Measurements from ENCODE around the gene COL5A1. TPM values are rescaled to one million over a fixed set of nuclear protein-coding genes. Genes with fewer than 3 reads are reported as not detected.
"Not testable (repeated sequence)": the region's sequence is repeated elsewhere in the genome, so short reads cannot be mapped to it uniquely, and the experiment has no call there.

The COL5A1 gene
- total RNA-seq, 1 donor from 2014 or later = 87.7 TPM

DNA sequence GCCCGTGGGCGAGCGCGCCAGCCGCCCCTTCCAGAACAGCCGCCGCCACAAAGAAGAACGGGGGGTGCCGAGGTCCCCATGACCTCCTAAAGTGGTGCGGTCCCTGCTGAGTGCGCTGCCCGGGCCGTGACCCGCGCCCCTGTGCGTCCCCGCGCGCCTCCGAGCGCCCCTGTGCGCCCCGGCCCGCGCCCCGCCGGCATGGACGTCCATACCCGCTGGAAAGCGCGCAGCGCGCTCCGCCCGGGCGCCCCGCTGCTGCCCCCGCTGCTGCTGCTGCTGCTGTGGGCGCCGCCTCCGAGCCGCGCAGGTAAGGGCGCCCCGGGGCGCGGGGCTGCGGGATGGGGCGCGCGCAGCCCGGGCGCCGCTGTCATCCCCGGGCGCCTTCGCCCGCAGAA is 384 bp downstream of the COL5A1 start:
- DNase-seq (ENCODE audit: low read depth) = no peak
- H3K36me3 ChIP-seq (ENCODE audit: control insufficient read depth, insufficient read depth, low read length) = no peaks in the 10 kb centered on the region
- H3K27me3 ChIP-seq (ENCODE audit: control insufficient read depth, insufficient read depth, low read length) = peaks cover 22% of the 10 kb centered on the region
- TF ChIP-seq, protein P1, sequence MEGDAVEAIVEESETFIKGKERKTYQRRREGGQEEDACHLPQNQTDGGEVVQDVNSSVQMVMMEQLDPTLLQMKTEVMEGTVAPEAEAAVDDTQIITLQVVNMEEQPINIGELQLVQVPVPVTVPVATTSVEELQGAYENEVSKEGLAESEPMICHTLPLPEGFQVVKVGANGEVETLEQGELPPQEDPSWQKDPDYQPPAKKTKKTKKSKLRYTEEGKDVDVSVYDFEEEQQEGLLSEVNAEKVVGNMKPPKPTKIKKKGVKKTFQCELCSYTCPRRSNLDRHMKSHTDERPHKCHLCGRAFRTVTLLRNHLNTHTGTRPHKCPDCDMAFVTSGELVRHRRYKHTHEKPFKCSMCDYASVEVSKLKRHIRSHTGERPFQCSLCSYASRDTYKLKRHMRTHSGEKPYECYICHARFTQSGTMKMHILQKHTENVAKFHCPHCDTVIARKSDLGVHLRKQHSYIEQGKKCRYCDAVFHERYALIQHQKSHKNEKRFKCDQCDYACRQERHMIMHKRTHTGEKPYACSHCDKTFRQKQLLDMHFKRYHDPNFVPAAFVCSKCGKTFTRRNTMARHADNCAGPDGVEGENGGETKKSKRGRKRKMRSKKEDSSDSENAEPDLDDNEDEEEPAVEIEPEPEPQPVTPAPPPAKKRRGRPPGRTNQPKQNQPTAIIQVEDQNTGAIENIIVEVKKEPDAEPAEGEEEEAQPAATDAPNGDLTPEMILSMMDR (IDR thresholded peaks at IDR 0.05; ENCODE audit: insufficient read depth, low read length, poor library complexity, severe bottlenecking) = no peak
- H3K4me3 ChIP-seq (ENCODE audit: low read depth, low read length) = peak overlapping the region; percentile 54

DNA sequence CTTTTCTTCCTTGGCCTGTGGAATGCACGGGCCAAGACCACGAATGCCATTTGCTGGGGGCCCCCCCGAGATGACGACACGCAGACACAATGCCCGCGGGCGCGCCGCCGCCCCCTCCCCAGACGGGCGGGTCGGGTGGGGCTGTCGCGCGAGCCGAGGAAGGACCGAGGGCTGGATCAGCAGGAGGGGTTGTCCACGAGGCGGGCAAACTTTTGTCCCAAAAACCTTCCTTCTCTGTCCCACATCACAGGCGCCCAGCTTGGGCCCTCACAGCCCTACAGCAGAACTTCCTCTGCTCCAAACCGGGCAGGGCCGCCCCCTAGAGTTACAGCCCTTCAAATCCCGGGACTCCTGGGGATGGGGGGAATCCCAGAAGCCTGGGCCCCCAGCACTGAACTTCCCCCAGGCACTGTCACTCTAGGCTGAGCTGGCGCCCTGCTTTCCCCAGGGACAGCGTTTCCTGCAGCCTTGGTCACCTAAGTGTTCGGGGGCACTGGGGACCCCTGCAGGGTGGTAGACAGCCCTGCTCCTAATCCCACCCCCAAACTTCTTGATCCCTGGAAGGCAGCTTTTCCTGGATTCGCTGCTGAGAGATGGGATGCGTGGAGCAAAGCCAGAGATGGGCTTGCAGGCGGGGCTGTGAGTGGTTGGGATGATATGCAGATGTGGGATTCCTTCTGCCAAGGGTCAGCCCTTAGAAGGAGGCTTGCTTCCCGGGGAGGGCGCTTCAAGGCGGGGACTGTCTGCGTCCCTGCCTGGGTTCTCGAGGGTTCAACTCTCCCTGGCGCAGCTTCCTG is 980 bp downstream of the COL5A1 start:
- Histone ChIP-seq H3K36me3 (ENCODE audit: control insufficient read depth, insufficient read depth, low read length) (no peaks in the 10 kb centered on the region), H3K27me3 (ENCODE audit: control insufficient read depth, insufficient read depth, low read length) (peaks cover 22% of the 10 kb centered on the region), H3K4me3 (ENCODE audit: low read depth, low read length) (peak overlapping the region; percentile 54)
- DNase-seq (ENCODE audit: low read depth) = no peak
- TF ChIP-seq, protein P1 (IDR thresholded peaks at IDR 0.05; ENCODE audit: insufficient read depth, low read length, poor library complexity, severe bottlenecking) = peak; percentile 37

DNA sequence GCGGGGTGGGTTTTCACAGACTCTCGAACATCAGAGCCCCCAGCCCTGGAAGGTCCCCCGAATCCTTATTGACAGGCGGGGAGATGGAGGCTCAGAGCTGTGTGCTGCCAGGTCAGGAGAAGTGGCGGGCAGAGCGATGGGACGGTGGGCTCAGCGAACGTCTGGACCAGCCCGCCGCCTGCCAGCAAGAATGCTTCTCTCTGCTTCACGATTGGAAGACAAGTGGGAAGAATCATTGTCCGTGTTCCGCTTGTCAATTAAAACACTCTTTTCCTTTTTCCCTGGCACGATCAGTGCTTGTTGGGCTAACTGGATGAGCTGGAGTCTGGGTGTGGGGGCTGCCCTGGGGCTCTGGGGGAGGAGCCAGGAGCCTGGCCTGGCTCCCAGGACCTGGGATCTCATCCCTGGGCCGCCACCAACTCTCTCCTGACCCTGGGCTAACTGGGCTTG is 1.6 kb downstream of the COL5A1 start:
- peak overlapping the region; percentile 54 for H3K4me3 ChIP-seq (ENCODE audit: low read depth, low read length)
- TF ChIP-seq, protein P1 (IDR thresholded peaks at IDR 0.05; ENCODE audit: insufficient read depth, low read length, poor library complexity, severe bottlenecking) = no peak
- H3K36me3 ChIP-seq (ENCODE audit: control insufficient read depth, insufficient read depth, low read length) = no peaks in the 10 kb centered on the region
- DNase-seq (ENCODE audit: low read depth) = no peak
- peaks cover 22% of the 10 kb centered on the region for H3K27me3 ChIP-seq (ENCODE audit: control insufficient read depth, insufficient read depth, low read length)

DNA sequence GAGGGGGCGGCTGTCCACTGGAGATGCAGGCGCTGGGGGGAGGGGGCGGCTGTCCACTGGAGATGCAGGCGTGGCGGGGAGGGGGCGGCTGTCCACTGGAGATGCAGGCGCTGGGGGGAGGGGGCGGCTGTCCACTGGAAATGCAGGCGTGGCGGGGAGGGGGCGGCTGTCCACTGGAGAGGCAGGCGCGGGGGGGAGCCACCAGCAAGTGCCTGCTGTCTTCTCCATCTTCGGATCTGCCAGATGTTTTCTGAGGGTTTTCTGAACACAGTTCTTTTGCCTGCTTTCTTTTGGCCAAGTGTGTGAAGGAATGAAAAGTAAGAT is 2.8 kb downstream of the COL5A1 start:
- not testable (repeated sequence) for DNase-seq (ENCODE audit: low read depth); H3K36me3 ChIP-seq (ENCODE audit: control insufficient read depth, insufficient read depth, low read length); H3K4me3 ChIP-seq (ENCODE audit: low read depth, low read length)
- peaks cover 22% of the 10 kb centered on the region for H3K27me3 ChIP-seq (ENCODE audit: control insufficient read depth, insufficient read depth, low read length)

DNA sequence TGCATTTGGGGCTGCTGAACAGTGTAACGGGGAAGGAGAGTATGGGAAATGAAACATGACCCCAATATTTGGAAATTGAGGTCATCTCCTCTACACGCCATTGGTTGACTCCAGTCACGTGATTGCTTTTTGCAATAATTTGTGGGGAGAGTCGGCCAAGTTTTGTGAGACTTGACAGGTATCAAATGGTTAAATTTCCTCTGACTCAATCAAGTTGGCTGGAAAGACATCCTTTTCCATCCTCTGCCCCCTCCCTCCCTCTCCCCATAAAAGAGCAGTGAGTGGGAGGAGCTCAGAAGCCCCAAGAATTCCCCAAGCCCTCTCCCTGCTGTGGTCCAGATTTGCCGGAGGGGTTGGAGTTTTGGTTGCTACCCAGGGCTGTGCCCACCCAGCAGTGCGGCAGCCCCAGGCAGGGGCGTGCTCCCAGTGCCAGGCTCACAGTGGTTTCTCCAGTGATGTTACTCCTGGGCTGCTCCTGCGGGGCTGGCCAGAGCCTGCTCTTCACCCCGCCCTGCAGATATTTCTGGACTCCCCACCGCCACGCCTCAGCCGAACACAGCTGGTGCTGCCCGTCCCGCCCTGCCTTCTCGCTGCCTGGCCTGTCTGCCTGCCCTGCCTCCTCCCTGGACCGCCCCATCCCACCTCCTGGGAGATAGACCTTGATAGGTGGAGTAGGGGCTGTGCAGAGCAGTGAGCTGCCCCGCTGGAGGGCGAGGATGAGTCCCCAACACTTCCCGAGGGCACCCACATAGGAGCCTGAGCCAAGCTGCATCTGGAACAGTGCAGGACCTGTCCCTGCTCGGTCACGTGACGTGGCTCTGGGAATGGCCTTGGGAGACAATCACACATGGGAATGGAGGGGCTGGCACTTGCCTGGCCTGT is 3.4 kb downstream of the COL5A1 start:
- peak; percentile 49 for DNase-seq (ENCODE audit: low read depth)
- no peaks in the 10 kb centered on the region for H3K36me3 ChIP-seq (ENCODE audit: control insufficient read depth, insufficient read depth, low read length)
- H3K27me3 ChIP-seq (ENCODE audit: control insufficient read depth, insufficient read depth, low read length) = peaks cover 22% of the 10 kb centered on the region
- H3K4me3 ChIP-seq (ENCODE audit: low read depth, low read length) = no peak overlapping the region
- TF ChIP-seq, protein P1 (IDR thresholded peaks at IDR 0.05; ENCODE audit: insufficient read depth, low read length, poor library complexity, severe bottlenecking) = no peak

DNA sequence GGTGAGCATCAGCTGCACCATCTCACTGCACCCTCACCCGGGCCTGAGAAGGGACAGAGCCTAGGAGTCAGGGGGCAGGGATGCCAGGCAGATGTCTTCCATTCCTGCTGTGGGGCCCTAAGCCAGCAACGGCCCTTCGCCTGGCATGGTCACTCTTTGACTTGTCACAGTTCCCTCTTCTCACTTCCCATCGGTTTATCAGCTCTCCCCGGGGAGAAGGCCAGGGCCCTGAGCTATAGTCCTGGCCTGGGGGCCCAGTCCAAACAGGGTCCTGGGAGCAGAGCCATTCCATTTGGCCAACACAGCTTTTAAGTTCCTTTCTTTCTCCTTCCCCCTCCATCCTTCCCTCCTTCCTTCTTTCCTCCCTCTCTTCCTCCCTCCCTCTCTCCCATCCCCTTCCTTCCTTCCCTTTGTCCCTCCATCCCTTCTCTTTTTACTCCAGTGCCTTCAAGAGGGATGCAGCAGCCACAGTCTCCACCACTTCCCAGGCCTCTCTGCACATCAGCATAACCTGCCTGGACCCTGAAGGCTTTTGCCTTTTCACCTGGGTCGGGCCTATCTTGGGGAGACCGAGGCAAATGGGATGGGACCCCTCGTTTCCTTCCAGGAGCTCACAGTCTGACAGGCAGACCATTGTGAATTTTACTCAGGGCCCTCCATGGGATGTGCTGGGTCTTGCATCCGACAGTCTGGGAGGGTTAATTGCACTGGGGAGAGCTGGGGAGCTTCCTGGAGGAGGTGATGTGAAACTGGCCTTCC is 4.2 kb downstream of the COL5A1 start:
- Histone ChIP-seq H3K36me3 (ENCODE audit: control insufficient read depth, insufficient read depth, low read length) (no peaks in the 10 kb centered on the region), H3K4me3 (ENCODE audit: low read depth, low read length) (no peak overlapping the region), H3K27me3 (ENCODE audit: control insufficient read depth, insufficient read depth, low read length) (peaks cover 19% of the 10 kb centered on the region)
- no peak for DNase-seq (ENCODE audit: low read depth)
- TF ChIP-seq, protein P1 (IDR thresholded peaks at IDR 0.05; ENCODE audit: insufficient read depth, low read length, poor library complexity, severe bottlenecking) = no peak

Data from kidney epithelial cell (primary cell).